HG02623 (cell line): ENCODE results near the gene ABCC1.

Source experiments
- ATAC-seq: cut with Tn5 transposase; IDR thresholded peaks from one replicate; pipeline ENCODE4 v1.9.1; 2021; ENCODE audit warnings: moderate library complexity; ENCODE audit not compliant: unreplicated experiment

Gene ABCC1

DNA sequence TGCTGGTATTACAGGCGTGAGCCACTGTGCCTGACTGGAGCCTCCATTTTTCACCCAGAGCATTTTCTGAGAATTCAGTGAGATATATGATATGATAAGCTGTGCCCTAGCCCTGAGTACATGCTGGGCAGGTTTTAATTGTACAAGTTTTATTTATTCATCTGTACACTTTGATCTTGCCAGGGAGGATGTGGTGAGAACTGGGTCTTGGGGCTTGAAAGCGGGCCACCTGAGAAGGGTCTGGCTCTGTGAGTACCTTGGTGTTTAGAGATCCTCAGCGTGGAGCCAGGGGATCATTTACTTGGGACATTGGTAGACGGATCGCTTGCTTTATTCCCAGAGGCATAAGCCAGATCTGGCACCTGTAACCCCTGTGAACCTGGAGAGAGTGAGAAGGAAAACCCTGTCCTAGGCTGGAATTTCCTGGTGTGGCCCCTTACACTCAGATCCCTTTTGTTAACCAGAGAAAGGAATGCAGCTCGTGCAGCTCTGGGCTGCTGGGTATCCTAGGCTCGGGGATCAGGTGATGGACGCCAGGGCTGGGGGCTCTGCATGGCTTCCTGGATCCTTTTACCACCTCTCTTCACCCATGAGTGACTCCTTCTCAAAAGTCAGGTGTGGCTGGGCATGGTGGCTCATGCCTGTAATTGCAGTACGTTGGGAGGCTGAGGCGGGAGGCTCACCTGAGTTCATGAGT, 91.9 kb downstream of the ABCC1 start:
- ATAC-seq, result no peak

DNA sequence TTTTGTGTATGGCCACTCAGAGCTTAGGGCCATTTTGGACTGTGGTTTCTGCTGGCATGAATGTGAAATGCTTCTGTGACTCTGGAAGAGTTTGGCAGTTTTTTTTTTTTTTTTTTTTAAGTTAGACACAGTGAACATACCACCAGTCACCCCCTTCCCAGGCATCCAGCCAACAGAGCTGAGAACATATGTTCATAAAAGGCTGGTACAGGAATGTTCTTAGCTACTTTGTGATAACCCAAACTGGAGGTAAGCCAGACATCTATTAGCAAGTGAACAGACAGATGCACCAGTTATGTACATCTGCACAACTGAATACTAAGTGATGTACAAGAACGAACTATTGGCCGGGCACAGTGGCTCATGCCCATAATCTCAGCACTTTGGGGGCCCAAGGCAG, 92.7 kb downstream of the ABCC1 start:
- no peak for ATAC-seq

- no peak for ATAC-seq
Measured at GRCh38 chr16:16045296-16045695, 95.9 kb downstream of the ABCC1 start.

DNA sequence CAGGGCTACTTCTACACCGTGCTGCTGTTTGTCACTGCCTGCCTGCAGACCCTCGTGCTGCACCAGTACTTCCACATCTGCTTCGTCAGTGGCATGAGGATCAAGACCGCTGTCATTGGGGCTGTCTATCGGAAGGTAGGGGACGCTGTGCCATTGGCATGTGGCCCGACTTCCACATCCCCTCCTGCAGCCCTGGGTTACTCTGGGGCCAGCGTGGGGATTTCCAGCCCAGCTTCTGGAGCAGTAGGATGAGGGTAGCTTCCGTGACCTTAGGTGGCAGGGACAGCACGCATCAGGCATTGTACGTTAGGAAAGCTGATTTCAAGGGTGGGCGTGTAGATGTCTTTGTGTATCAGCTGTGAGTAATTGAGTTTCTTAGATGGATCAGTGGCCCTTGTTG, 96.5 kb downstream of the ABCC1 start:
- no peak for ATAC-seq

- ATAC-seq, result no peak
Measured at GRCh38 chr16:16047761-16048160, 98.3 kb downstream of the ABCC1 start.

- no peak for ATAC-seq
Measured at GRCh38 chr16:16048904-16049582, 99.6 kb downstream of the ABCC1 start.

GRCh38 chr16:16050106-16050505, 100.7 kb downstream of the ABCC1 start:
- ATAC-seq, result no peak

- ATAC-seq, result no peak
Measured at GRCh38 chr16:16051132-16051531, 101.7 kb downstream of the ABCC1 start.

- ATAC-seq, result no peak
Measured at GRCh38 chr16:16052916-16053315, 103.5 kb downstream of the ABCC1 start.

DNA sequence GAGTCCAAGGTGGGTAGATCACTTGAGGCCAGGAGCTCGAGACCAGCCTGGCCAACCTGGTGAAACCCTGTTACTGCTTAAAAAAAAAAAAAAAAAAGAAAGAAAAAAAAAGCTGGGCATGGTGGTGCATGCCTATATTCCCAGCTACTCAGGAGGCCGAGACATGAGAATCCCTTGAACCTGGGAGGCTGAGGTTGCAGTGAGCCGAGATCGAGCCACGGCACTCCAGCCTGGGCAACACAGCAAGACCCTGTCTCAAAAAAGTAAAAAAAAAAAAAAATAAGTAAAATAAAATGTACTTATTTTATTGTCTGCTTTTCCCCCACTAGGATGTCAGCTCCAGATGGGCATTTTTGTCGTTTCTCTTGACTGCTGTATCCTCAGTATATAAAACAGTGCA, 107.7 kb downstream of the ABCC1 start:
- no peak for ATAC-seq

GRCh38 chr16:16059160-16059559, 109.7 kb downstream of the ABCC1 start:
- ATAC-seq, result no peak

DNA sequence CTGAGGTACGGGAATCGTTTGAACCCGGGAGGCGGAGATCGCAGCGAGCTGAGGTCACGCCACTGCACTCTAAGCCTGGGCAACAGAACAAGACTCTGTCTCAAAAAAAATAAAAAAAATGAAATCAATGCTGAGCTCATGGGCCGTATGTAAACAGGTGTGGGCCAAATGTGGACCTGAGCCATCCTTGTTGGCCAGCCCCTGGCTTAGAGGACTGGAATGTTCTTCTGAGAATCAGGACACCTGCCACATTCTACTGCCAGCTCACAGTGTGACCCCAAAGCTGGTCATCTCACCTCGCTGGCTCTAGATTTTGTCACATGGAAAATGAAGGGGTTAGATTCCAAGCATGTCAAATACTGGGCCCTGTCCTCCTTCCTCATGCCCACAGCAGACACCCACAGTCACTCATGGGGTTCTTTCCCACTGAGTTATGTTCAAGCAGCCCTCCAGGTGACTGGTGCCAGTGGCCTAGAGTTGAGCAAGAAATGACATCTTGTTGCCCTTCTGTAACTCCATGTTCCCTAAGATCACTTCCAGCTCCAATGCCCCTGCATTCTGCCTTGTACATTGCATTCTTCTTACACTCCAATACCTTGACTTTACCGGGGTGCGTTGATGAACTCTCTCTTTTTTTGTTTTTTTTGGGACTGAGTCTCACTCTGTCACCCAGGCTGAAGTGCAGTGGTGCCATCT, 110.6 kb downstream of the ABCC1 start:
- no peak for ATAC-seq

- no peak for ATAC-seq
Measured at GRCh38 chr16:16062023-16062937, 112.9 kb downstream of the ABCC1 start.

DNA sequence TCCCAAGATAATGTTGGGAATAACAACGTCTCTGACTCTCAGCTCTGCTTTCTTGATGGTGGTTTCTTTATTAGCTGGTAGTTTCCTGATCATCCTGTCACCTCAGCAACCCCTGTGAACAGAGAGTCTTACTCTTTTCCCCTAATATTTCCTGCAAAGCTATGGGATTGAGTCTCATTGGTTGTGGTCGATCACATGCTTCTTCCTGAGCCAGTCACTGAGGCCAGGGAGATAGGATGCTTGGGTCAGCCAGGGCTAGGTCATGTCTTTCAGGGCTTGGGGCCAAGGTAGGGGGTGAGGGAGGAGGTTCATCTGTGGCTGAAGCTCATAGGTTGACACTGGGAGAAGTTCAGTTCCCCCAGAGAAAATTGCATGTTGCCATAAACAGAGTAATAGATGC, 114.3 kb downstream of the ABCC1 start:
- ATAC-seq, result no peak

GRCh38 chr16:16064874-16065384, 115.5 kb downstream of the ABCC1 start:
- no peak for ATAC-seq

DNA sequence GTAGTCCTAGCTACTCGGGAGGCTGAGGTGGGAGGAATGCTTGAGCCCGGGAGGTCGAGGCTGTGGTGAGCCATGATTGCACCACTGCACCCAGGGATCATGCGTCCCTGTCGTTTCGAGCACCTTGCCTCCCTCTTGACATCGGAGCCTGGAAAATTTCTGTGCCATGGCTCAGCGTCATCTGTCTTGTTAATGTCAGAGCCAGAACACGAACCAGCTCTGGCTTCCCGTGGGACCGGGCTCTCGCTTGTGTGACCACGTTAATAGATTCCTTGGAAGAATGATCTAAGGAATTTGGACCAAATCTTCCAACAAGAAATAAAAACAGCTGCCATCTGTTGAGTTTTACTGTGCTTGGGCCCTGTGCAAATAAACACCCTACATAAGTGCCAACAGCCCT, 117.7 kb downstream of the ABCC1 start:
- no peak for ATAC-seq

DNA sequence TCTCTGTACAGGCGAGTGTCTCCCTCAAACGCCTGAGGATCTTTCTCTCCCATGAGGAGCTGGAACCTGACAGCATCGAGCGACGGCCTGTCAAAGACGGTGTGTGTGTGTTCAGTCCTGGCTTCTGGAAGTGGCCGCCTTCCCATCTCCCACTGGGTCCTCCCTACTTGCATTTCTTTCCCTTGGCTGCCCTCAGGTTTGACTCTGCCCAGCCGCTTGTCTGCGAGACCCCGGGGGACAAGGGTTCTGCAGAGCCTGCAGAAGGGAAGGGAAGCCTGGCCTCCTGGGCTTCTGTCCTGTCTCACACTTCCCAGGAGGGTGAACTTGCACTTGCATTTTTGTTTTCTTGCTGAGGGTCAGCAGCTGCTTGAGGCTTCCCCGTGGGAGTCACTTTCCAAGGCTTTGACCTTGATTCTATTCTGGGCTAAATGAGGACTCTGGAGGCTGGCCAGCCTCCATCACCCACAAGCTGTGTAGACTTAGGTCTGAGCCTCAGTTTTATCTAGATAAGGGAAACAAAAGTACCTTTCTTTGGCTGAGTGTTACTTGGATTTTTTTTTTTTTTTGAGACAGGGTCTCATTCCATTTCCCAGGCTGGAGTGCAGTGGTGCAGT, 122.3 kb downstream of the ABCC1 start:
- no peak for ATAC-seq

DNA sequence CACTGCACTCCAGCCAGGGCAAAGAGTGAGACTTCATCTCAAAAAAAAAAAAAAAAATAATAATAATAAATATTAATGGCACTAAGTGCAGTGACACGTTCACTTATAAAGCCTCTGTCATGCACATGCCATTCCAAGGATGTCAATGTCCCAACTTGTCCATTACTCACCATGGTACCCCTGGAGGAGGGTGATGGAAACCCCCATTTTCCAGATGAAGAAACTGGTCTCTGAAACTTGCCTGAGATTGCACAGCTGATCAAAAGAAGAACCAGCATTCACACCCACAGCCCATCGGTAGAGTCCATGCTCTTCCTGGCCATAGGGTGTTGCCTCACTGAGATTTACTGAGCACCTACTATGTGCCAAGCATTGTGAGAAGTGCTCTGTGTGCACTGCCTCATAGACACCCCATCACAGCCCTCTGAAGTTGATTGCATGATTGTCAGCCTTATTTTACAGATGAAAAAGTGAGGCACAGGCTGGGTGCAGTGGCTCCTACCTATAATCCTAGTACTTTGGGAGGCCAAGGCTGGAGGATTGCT, 123.7 kb downstream of the ABCC1 start:
- ATAC-seq, result no peak

DNA sequence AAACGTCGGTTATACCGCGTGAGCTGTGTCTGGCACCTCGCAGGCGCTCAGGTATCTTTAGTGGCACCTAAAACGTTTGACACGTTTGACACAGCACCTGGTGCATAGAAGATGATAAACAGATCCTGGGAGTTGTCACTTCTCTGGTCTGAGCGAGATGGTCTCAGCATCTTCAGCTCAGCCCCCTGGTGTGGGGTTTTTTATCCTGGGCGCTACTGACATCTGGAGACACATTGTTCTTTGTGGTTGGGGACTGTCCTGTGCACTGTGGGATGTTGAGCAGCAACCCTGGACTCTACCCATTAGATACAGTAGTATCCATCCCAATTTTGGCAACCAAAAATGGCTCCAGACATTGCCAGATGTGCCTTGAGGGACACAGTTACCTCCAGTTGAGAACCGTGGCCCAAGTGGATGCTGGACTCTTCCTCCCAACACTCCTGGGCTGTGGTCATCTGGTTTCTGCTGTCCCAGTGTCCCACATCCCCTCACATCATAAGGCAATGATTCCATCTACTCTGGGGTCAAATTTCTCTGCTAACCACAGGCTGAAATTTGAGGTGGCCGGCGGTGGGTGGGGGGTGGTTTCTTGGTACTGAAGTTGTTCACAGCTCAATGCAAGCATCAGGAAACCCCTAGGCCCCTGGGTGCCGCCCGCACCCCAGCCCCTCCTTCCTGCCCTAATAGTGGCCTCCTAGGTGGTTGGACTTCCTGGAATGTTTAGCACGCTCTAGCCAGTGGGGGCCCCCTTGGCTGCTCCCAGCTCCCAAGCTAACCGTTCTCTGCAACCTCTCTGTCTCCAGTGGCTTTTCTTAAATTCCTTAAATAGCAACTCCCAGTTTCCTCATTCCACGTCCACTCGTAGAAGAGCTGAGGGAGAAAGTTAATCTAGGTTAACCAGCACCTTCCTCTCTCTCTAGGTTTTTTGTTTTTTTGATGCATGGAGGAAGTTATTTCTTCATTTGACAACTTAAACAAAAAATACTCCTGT, 124.8 kb downstream of the ABCC1 start:
- ATAC-seq, result no peak
